Medulla oblongata (tissue), 1 donor: ENCODE measurements around the gene RAI1.
"Not testable (repeated sequence)": the region's sequence is repeated elsewhere in the genome, so short reads cannot be mapped to it uniquely, and the experiment has no call there.

ENCODE experiments used
- DNase-seq: peaks from one replicate; pipeline ENCODE4 v3.0.0-alpha.2; 2015; ENCODE audit errors: extremely low spot score

Gene RAI1

DNA sequence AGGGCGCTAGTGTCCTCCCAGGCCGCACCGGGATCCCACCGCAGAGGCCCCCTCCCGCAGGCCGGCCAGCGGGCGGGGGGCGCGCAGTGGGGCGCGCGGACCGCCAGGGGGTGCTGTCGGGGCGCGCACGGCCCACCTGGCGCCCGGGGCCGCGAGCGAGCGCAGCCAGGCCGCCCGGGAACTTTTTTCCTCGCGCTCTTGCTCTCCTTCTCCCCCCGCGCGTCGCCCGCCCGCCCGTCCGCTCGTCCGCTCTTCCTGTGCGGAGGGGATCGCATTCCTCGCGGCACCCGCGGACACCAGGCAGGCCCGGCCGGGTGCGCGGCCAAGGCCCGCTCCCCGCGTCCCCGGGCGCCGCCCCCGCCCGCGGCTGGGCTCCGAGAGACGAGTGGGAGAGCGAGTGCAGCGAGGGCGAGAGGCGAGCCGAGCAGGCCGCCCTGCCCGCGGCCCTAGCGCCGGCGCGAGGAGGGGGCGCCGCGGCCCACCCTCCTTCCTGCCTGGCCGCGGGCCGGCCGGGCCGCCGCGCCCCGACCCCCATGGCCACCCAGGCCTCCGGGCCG lies at the start of gene RAI1:
TSS of gene RAI1 (plus strand) at position 272 of the 557 bp plus-strand sequence. CDS start 111,491 bp downstream, outside the sequence.
- DNase-seq: peak; percentile 80

DNA sequence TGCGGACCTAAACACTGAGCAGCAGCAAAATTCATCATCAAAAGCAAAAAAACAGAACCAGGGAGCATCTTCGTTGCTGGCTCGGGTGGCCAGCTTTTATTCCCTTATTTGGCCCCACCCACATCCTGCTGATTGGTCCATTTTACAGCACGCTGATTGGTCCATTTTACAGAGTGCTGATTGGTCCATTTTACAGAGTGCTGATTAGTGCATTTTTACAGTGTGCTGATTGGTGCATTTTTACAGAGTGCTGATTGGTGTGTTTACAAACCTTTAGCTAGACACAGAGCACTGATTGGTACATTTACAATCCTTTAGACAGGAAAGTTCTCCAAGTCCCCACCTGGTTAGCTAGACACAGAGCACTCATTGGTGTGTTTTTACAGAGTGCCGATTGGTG lies 48.6 kb upstream of the RAI1 start:
- DNase-seq: not testable (repeated sequence)

DNA sequence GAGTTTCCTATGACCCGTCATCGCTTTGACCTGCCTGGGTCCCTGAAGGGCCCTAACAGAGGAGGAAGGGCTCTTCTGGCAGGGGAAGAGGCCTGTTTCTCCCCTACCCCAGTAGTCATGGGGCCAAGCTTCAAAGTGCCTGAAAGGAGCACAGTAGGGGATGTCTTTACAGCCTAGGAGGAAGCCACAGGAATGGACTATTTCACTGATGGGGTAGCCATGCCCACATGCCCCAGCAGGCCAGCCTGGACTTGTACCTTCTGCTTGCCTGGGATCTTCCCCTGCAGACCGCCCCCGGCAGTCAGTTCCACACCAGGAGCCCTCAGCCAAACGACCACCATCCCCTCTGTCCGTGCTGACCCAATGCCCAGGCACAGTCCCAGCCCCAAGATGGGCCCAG lies 47.9 kb upstream of the RAI1 start:
- DNase-seq: no peak

GRCh38 chr17:17635126-17635525 lies 46.1 kb upstream of the RAI1 start:
- DNase-seq: no peak

GRCh38 chr17:17635537-17636271 lies 45.6 kb upstream of the RAI1 start:
- not testable (repeated sequence) for DNase-seq

DNA sequence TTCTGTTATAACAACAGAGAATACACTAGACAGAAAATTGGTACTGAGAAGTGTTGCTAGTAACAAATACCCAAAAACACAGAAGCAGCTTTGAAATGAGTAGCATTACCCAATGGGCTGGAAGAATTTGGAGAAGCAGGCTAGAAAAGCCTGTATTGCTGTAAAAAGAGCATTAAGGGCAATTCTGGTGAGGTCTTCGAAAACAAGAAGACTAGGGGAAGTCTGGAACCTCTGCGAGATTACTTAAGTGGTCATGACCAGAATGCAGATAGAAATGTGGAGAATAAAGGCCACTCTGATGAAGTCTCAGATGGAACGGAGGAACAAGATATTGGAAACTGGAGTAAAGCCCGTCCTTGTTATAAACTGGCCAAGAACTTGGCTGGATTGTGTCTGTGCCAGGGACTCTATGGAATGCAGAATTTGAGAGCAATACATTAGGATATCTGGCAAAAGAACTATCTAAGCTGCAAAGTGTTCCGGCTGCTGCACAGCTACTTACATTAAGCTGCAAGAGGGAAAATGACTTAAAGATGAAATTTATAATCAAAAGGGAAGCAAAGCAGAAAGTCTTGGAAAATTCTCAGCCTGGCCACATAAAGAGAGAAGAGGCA lies 44.9 kb upstream of the RAI1 start:
- DNase-seq: peak; percentile 16

GRCh38 chr17:17638467-17638866 lies 42.8 kb upstream of the RAI1 start:
- no peak for DNase-seq

- DNase-seq: not testable (repeated sequence)
These were observed 41.5 kb upstream of the RAI1 start for GRCh38 chr17:17639661-17640270.

GRCh38 chr17:17641621-17642409 lies 39.4 kb upstream of the RAI1 start:
- DNase-seq: peak; percentile 94

DNA sequence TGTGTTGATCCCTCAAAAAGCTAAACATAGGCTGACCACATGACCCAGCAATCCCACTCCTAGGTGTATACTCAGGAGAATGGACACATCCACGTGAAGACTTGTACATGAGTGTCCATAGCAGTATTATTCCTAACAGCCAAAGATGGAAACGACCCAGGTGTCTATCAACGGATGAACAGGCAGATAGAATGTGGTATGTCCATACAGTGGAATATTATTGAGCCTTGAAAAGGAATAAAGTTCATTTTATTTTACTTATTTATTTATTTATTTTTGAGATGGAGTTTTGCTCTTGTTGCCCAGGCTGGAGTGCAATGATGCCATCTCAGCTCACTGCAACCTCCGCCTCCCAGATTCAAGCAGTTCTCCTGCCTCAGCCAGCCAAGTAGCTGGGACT lies 36.1 kb upstream of the RAI1 start:
- DNase-seq: not testable (repeated sequence)

DNA sequence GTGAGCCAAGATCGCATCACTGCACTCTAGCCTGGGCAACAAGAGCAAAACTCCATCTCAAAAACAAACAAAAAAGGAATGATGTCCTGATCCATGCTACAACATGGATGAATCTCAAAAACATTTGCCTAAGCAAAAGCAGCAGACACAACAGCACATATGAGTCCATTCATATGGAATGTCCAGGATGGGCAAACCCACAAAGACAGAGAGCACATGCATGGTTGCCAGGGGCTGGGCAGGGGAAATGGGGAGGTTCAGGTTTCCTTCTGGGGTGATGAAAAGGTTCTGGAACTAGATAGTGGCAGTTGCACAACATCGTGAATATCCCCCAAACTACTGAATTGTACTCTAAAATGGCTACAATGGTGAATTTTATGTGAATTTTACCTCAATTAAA lies 35.3 kb upstream of the RAI1 start:
- DNase-seq: no peak

GRCh38 chr17:17647524-17648178 lies 33.6 kb upstream of the RAI1 start:
- no peak for DNase-seq

- no peak for DNase-seq
These were observed 32.5 kb upstream of the RAI1 start for GRCh38 chr17:17648762-17649161.

GRCh38 chr17:17650959-17651358 lies 30.3 kb upstream of the RAI1 start:
- no peak for DNase-seq

DNA sequence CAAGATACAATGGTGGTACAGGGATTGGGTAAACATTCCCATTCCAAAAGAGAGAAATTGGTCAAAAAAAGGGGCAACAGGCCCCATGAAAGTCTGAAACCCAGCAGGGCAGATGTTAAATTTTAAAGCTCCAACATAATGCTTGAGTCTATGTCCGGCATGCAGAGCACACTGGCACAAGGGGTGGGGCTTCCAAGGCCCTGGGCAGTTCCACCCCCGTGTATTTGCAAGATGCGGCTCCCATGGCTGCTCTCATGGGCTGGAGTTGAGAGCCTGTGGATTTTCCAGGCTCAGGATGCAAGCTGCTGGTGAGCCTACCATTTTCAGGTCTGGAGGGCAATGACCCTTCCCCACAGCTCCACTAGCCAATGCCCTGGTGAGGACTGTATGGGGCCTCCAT lies 27.9 kb upstream of the RAI1 start:
- DNase-seq: no peak

DNA sequence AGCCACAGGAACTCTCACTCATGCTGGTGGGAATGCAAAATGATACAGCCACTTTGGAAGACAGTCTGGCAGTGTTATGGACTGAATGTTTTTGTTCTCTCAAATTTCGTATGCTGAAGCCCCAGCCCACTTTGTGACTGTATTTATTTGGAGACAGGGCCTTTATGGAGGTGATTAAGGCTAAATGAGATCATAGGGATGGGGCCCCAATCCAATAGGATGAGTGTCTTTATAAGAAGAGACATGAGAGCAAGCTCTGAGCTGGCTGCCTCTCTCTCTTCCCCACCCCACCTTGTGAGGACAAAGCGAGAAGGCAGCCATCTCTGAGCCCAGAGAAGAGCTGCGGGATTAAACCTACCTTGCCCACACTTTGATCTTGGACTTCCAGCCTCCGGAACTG lies 21.9 kb upstream of the RAI1 start:
- DNase-seq: no peak

- no peak for DNase-seq
These were observed 20.1 kb upstream of the RAI1 start for GRCh38 chr17:17661134-17661533.

DNA sequence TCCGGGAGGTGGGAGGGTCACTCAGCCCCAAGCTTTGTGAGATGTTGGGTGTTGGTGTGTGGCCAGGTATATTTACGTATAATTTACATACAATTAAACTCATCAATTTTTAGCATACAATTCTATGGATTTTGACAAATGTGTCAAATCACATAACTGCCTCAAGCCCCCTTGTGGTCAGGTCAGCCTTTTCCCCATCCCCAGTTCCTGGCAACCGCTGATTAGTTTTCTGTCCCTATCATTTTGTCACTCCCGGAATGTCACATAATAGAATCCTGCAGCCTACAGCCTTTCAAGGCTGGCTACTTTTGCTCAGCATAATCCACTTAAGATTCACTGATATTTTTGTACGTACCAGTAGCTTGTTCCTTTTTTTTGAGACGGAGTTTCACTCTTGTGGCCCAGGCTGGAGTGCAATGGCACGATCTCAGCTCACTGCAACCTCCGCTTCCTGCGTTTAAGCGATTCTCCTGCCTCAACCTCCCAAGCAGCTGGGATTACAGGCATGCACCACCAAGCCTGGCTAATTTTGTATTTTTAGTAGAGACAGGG lies 19.3 kb upstream of the RAI1 start:
- no peak for DNase-seq

GRCh38 chr17:17663160-17664063 lies 17.8 kb upstream of the RAI1 start:
- DNase-seq: no peak

DNA sequence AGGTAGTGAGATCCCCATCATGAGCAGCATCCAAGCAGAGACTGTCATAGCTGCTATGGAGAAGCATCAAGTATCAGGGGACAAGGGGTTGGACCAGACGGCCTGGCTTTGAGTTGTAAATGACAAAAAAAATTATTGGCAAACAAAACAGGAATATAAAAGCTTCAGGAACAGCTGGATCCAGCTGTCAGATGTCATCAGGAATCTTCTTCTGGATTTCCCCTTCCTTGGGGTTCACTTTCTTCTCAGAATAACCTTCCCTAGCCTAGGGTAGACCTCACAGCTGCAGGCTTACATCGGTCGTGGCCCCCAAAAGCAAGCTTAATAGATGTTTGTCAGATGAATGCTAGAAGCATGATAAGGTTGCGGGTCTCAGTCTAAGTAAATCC lies 17.2 kb upstream of the RAI1 start:
- no peak for DNase-seq
